Measurements from ENCODE around the gene FARP1.
"Not testable (repeated sequence)": the region's sequence is repeated elsewhere in the genome, so short reads cannot be mapped to it uniquely, and the experiment has no call there.

The FARP1 gene

DNA sequence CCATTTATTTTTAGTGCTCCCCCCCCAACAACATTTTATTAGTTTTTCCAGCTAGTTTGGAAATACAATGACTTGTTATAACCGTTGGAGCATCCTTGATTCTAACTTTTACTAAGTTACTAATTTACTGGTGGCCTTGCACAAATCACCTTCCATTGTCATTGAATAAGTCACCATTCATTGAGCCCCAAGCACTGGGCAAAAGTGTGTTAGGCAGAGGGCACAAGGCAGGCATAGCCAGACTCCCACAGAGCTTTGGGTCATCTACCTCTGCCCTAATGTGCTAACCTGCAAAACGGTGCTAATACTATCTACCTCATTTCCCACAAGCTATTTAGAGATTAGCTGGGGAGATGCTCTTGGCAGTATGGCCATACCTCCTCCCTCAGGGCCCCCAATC lies 120.9 kb downstream of the FARP1 start:
- no peak for DNase-seq (ENCODE audit: low spot score)

GRCh38 chr13:98264877-98265276 lies 122.0 kb downstream of the FARP1 start:
- DNase-seq (ENCODE audit: low spot score): no peak

DNA sequence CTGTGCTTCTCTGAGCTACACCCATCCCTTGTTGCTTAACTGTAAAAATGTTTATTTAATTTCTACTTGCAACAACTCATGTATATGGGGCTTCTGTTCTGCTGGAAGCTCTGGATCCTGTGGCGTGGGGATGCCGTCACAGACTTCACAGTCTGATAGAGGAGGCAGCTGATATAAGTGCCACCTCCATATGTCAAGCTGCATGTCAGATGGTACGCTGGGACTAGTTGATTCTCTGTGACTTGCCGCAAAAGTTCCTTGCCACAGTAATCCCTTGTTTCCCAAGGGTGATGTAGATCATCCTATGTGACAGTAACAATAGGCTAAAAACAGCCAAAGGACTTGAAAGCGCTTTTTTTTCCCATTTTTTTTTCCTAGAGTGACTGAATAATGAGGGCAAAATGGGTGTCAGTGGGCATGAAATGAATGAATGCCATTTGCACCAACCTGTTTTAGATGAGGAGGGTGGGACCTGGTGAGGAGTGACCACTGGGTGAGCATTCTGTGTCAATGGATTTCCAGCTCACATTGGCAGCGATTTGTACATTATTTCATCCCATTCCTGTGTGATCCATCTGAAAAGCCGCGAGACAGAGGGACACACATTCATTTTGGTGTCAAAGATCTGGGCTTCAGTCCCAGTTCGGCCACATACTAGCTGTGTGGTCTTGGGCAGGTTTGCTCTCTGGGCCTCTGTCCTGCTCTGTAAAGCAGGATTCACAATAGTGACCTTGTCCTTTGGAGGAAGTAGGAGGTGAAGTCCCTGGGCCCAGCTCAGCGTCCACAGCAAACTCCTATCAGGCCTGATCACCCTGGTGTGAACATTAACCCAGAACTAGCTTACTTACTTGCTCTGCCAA lies 123.0 kb downstream of the FARP1 start:
- no peak for DNase-seq (ENCODE audit: low spot score)

GRCh38 chr13:98267080-98267912 lies 124.4 kb downstream of the FARP1 start:
- no peak for DNase-seq (ENCODE audit: low spot score)

DNA sequence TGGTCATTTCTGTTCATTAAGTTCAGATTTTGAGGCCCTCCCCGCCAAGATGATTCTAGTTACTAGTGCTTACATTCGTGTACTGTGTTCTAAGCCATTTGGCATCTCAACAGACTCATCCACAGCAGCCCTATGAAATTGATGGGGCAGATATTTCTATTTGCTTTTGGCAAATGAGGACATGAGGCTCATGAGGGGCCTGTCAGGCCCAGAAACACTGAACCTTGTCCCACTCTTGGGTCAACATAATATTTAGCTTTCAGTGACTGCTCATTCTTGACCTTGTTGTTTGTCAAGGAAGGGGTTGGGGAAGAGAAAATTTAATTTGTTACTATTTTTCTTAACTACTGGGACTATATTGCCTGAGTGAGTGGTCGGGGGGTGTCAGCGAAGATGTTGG lies 126.5 kb downstream of the FARP1 start:
- no peak for DNase-seq (ENCODE audit: low spot score)

DNA sequence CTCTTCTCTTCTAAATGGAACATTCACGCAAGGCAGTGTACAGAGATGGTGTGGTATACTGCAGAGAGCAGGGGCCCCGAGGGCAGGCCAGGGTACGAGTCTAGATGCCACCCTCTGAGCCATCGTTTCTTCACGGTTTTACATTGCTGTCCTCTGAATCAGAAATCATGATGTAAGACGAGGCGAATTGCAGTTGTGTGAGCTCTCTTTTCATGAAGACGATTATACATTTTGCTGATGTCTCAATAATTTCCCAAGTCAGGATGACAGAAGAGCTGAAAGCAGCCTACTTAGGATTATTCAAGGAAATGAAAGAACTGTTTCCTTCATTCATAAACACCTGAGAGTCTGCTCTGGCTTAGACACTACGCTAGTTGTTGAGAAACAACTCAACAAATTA lies 127.9 kb downstream of the FARP1 start:
- no peak for DNase-seq (ENCODE audit: low spot score)

GRCh38 chr13:98271646-98272045 lies 128.8 kb downstream of the FARP1 start:
- not testable (repeated sequence) for DNase-seq (ENCODE audit: low spot score)

GRCh38 chr13:98272549-98272948 lies 129.7 kb downstream of the FARP1 start:
- DNase-seq (ENCODE audit: low spot score): no peak

GRCh38 chr13:98273067-98273823 lies 130.4 kb downstream of the FARP1 start:
- no peak for DNase-seq (ENCODE audit: low spot score)

GRCh38 chr13:98273824-98274742 lies 131.2 kb downstream of the FARP1 start:
- DNase-seq (ENCODE audit: low spot score): no peak

DNA sequence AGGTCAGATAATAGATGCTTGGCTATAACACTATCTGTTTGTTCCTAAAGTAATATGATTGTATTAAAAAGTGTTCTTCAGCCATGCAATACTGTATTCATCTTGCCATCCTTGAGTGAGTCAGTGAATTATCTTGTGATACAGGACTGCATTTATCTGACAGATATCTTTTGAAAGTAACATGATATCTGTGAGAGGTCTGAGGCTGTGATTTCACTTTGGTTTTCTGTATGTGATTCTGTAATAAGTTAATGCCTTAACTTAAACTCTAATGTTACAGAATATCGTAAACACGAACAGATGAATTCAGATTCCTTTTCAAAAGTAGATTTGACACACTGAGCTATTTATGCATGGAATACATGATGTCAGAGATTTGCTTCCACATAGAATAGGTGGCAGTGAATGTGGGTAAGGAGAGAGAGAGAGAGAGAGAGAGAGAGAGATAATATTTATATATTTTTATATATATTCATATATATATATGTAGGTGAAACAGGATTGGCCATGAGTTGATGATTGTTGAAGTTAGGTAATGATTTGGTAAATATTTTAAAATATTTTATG lies 132.1 kb downstream of the FARP1 start:
- DNase-seq (ENCODE audit: low spot score): no peak

DNA sequence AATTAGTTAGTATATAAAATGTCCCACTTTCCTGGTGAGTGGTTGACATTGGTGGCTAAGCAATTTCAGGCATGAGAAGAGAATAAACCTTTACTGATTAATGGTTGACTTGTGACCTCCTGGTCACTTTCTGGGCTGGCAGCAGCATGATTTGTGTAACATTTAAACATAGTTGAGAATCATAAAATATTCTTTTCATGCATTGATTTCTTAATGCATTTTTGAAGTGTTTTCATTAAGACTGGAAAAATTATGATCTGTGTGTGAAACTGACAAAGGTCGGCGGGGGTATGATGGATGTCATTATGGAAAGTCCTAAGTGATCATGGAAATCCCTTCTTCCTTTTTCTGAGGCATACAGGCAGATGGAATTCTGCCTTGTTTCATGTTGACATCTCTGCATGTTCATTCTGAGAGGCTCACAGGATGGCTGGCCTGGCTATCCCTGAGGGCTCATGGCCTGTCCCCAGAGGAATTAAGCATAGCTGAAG lies 132.8 kb downstream of the FARP1 start:
- no peak for DNase-seq (ENCODE audit: low spot score)

DNA sequence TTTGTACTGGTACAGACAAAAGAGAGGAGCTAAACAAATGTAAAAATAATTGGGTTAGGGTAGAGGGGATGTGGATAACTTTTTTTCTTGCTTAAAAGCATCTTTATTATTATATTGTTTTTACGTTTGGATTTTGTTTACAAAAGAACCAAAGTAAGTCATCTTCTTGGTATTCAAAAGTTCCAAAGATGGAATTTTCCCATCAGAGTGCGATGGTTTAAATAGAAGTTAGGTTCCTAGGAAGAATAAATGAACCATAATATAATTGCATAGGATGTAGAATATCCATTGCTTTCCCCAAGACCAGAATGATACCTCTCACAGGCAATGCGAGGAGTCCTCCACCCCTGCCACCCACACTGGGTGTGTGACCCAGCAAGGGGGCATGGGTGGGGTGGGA lies 133.6 kb downstream of the FARP1 start:
- no peak for DNase-seq (ENCODE audit: low spot score)

DNA sequence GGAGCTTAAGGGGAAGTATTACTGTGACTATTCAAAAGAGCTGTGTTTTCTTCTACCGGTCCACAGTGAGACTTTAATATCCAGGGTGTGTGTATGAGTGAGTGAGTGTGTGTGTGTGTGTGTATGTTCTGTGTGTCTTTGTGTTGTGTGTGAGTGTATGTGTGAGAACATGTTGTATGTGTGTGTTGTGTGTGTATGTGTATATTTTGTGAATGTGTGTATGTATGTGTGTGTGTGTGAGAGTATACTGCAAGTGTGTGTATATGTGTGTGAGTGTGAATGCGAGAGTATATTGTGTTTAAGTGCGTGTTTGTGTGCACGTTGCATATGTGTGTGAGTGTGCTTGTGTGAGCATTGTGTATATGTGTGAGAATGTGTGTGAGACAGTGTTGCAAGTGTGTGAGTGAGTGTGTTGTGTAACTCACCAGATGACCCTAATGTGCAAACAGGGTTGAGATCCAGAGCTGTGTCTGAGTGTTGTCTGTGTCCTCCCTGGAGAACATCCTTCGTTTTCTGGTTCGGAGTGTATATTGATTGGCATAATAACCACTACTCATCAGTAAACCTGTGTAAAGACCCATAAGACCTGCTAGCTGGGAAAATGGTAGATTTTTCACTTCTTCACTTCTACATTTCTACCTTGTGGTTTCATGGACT lies 135.3 kb downstream of the FARP1 start:
- DNase-seq (ENCODE audit: low spot score): no peak

- DNase-seq (ENCODE audit: low spot score): no peak
Observed at GRCh38 chr13:98279473-98280175, 136.7 kb downstream of the FARP1 start.

DNA sequence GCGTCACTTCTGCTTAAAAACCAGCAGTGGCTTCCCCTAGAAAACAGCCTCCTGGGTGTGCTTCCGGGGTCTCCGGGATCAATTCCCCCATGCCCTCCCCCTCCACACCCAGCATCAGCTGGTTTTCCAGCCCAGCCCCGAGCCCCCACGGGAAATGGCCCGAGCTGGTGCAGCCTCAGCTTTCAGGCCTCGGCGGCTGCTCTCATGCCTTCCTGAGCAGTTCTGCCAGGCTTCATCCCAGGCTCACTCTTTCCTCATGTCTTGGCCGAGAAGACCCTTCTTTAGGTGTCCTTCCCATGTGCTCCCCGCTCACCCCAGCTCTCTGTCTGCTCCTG lies 137.2 kb downstream of the FARP1 start:
- no peak for DNase-seq (ENCODE audit: low spot score)

- no peak for DNase-seq (ENCODE audit: low spot score)
Observed at GRCh38 chr13:98284679-98285078, 141.8 kb downstream of the FARP1 start.

DNA sequence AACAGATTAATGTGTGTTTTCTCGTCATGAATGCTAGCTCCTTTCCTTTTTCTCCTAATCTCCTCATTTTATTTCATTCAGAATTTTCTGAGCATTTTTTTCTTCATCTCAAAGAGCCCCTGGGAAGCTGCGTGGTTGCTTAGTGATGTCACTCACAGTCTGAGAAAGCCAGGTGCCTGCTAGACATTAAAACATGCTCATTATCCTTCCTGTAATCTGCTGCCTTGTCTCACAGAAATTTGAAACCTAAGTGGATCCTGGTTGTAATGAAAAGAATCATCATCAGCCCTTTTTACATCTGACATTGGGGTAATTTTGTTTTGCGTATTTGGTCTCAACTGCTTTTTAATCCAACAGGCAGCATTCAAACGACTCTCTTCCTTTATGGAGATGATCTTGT lies 142.4 kb downstream of the FARP1 start:
- DNase-seq (ENCODE audit: low spot score): no peak

GRCh38 chr13:98285852-98286594 lies 143.1 kb downstream of the FARP1 start:
- no peak for DNase-seq (ENCODE audit: low spot score)

Measured in CD4-positive, alpha-beta T cell treated with Interleukin-6 at 100 ng/mL for 8 hours (primary cell).